ENCODE results near the gene CEPT1. TPM values are rescaled to one million over a fixed set of nuclear protein-coding genes. Genes with fewer than 3 reads are reported as not detected.

The CEPT1 gene
- total RNA-seq, 4 donors from 2014 or later = 32.2 to 53.8 (median 51.7) TPM

DNA sequence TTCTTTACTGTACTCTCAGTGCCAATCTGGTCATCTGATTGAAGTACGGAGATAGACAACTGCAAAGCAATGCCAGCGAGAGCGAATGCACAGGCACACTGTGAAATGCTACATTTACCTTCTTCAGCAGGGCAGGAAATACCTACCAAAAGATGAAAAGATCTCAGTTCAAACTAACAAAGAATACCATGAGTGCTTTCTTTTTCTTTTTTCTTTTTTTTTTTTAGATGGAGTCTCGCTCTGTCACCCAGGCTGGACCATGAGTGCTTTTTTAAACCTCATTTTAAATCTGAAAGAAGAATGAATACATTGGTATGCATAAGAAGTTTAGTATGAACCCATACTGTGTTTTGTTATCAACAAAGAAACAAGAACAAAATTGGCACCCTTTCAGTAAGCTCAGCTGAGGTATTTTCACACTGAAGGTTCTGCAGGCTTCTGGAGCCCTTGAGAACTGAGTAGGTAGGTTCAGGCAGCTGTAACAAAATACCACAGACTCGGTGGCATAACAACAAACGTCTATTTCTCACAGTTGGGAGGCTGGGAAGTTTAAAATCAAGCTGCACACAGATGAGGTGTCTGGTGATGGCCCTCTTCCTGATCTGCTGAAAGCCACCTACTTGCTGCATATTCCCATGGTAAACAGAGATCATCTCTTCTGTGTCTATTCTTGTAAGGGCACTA lies 85.8 kb downstream of the CEPT1 start:
- Histone ChIP-seq H3K27ac (peak overlapping the region; percentile 58 to 94 (median 87)), H3K27me3 (no peaks in the 10 kb centered on the region), H3K36me3 (no peaks in the 10 kb centered on the region), H3K9me3 (no peaks in the 10 kb centered on the region), H3K4me1 (peaks cover 38 to 41% of the 10 kb centered on the region in 2 donors), H3K4me3 (replicated peaks in 1 of 3) (no peak overlapping the region)
- DNase-seq = peak; percentile 57 to 60
- 44 to 45% methylated on average over 6 of the region's 6 CpGs for WGBS, 2 donors
- TF ChIP-seq, protein P1, sequence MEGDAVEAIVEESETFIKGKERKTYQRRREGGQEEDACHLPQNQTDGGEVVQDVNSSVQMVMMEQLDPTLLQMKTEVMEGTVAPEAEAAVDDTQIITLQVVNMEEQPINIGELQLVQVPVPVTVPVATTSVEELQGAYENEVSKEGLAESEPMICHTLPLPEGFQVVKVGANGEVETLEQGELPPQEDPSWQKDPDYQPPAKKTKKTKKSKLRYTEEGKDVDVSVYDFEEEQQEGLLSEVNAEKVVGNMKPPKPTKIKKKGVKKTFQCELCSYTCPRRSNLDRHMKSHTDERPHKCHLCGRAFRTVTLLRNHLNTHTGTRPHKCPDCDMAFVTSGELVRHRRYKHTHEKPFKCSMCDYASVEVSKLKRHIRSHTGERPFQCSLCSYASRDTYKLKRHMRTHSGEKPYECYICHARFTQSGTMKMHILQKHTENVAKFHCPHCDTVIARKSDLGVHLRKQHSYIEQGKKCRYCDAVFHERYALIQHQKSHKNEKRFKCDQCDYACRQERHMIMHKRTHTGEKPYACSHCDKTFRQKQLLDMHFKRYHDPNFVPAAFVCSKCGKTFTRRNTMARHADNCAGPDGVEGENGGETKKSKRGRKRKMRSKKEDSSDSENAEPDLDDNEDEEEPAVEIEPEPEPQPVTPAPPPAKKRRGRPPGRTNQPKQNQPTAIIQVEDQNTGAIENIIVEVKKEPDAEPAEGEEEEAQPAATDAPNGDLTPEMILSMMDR (IDR thresholded peaks at IDR 0.05) = no peak
- TF ChIP-seq POLR2A (IDR thresholded peaks at IDR 0.05) = peak in 1 of 2 donors; percentile 58
- intact Hi-C loops (cut with DNase I) = no loop called here

DNA sequence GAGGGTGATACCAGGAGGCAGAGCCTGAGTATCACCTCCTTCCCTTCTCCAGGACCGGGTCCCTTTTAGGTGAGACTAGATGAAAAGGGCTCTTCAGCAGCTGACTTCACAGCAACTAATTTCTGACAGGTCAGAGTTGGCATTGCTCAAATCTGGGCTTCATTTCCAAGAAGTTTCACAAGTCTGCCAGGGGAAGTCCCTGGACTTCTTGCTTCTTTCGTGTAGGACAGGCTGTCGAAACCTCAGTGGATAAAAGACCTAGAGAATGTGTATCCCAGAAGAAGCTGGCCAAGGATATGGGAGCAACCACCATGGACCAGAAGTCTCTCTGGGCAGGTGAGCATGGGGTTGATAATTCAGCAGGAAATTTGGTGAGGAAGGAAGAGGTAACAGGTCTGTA lies 87.4 kb downstream of the CEPT1 start, which contains the start of gene CHI3L2:
Gene CHI3L2 (plus strand): TSS at position 280 of the 400 bp plus-strand sequence. CDS start 17 bp downstream, at position 297.
- Histone ChIP-seq H3K9me3 (no peaks in the 10 kb centered on the region), H3K36me3 (no peaks in the 10 kb centered on the region), H3K27me3 (no peaks in the 10 kb centered on the region), H3K4me3 (replicated peaks in 1 of 3) (no peak within 1 kb of the TSS), H3K4me1 (peaks cover 34 to 41% of the 10 kb centered on the region in 2 donors), H3K27ac (peak within 1 kb of the TSS; percentile 77 to 94 (median 87))
- no peak for DNase-seq
- intact Hi-C loops (cut with DNase I) = no loop called here
- 44 to 58% methylated on average over 3 of the region's 3 CpGs for WGBS, 2 donors
- no peak for TF ChIP-seq POLR2A (IDR thresholded peaks at IDR 0.05)
- TF ChIP-seq, protein P1 (IDR thresholded peaks at IDR 0.05) = no peak

DNA sequence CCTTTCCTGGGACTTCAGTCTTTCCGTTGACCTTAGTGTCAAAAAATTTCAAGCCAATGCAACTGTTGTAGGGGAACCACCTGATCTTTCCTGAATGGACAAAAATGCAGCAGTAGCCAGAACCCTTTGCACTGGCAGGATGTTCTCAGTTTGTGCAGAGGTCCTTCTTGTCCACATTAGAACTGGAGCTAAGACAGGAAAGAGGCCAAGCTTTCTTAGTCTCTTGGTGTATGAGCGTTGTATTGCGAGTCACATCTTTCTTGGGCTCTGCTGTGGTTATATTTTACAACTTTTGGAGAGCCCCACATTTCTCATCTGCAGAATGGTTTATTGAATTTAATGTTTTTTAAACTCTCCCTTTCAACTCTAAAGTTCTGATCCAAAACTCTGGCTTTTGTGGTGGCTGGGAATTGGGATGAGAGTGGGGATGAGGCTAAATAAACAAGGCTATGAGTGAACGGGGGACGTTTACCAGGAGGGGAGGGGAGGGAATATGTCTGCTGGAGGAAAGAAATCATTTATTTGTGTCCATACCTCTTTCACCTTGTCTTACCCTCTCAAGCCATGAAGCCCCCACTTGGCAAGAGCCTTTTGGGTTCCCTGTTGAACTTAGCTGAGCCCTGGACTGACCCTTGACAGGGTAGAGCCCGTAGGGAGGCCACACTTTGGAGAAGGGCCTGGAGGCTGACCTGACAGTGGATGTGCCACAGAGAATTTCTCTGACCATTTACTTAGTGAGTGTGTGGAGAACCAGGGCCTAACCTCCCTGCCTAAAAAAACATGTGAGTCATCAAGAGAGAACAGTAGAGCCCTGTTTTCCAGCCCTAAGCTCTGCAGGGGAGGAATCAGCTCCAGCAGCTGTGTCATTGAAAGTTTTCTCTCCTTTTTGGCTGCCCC lies 88.1 kb downstream of the CEPT1 start:
- DNase-seq = peak; percentile 57
- H3K4me3 ChIP-seq (replicated peaks in 1 of 3) = no peak overlapping the region
- 60 to 67% methylated on average over 6 of the region's 6 CpGs for WGBS, 2 donors

DNA sequence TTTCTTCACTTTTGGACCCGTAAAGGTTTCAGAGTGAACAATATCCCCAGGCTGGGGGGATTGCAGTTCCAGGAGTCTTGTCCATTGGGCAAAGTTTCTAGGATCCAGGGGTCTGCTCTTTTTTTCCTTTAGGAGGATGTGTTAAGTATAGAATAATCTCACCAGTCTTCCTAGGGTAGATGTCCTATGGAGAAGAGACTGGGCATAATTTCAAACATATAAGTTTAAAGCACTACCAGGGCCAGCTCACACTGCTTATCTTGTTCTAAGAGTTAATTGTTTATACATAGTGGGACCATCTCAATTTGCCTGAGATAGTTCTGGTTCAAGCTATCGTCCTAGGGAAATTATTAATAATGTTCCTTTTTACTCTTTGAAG lies 88.7 kb downstream of the CEPT1 start:
- no peak for TF ChIP-seq POLR2A (IDR thresholded peaks at IDR 0.05)
- TF ChIP-seq, protein P1 (IDR thresholded peaks at IDR 0.05) = no peak
- 50 to 53% methylated on average over 2 of the region's 2 CpGs for WGBS, 2 donors
- intact Hi-C loops (cut with DNase I) = no loop called here

More for the DNA sequence above, 88.1 kb downstream of the CEPT1 start:
- Histone ChIP-seq H3K27ac (peak overlapping the region; percentile 77 to 94 (median 87)), H3K4me1 (peaks cover 30 to 35% of the 10 kb centered on the region in 2 donors), H3K27me3 (no peaks in the 10 kb centered on the region), H3K36me3 (no peaks in the 10 kb centered on the region), H3K9me3 (no peaks in the 10 kb centered on the region)
- intact Hi-C loops (cut with DNase I) = no loop called here
- TF ChIP-seq POLR2A (IDR thresholded peaks at IDR 0.05) = peak in 1 of 2 donors; percentile 48
- TF ChIP-seq, protein P1 (IDR thresholded peaks at IDR 0.05) = no peak

More for the DNA sequence above, 88.7 kb downstream of the CEPT1 start:
- no peaks in the 10 kb centered on the region for H3K9me3 ChIP-seq
- no peak overlapping the region for H3K4me3 ChIP-seq (replicated peaks in 1 of 3)
- H3K36me3 ChIP-seq = no peaks in the 10 kb centered on the region
- no peaks in the 10 kb centered on the region for H3K27me3 ChIP-seq
- peaks cover 30 to 38% of the 10 kb centered on the region in 2 donors for H3K4me1 ChIP-seq
- peak overlapping the region; percentile 77 to 94 (median 87) for H3K27ac ChIP-seq
- no peak for DNase-seq

Measured in thyroid gland (tissue), 4 donors.